IMR-90 (cell line): ENCODE data around the gene TMEM209. TPM values are rescaled to one million over a fixed set of nuclear protein-coding genes. Genes with fewer than 3 reads are reported as not detected.

Experiments used
- ATAC-seq: fragments of 200-7000 bp; cut with Tn5 transposase; 2 replicates; pipeline ENCODE4 v1.9.1; 2020; ENCODE audit warnings: low read depth, mild to moderate bottlenecking, moderate library complexity
- BruUV-seq: library from RNA; stranded (reverse); fragments of 400-500 nt; replicated peaks from 2 replicates; lab custom pipeline; 2021; lab: Mats Ljungman, UMichigan
- CTCF ChIA-PET: fragments of 300-600 bp; formaldehyde crosslinking; extraction: SDS; loops from one replicate; lab custom pipeline; 2021; ENCODE audit warnings: antibody characterized with exemption; lab: Yijun Ruan, JAX
- POLR2A ChIA-PET: fragments of 300-600 bp; sonication (Branson Sonifier 250); formaldehyde crosslinking; loops from one replicate; lab custom pipeline; 2022; ENCODE audit warnings: antibody characterized with exemption; ENCODE audit not compliant: unreplicated experiment; lab: Charles Lee
- DNase-seq: peaks from one replicate; pipeline ENCODE4 v3.0.0; 2013
- H2AFZ ChIP-seq: replicated peaks from 2 replicates; pipeline ENCODE3; 2013; ENCODE audit warnings: low read length, mild to moderate bottlenecking; ENCODE audit not compliant: poor library complexity
- H2AK5ac ChIP-seq: 2 replicates; pipeline ENCODE4 v1.6.1; 2013; ENCODE audit warnings: low read depth, low read length, inconsistent platforms
- H2AK9ac ChIP-seq: replicated peaks from 2 replicates; pipeline ENCODE3; 2013; ENCODE audit warnings: mild to moderate bottlenecking, low read depth, low read length, moderate library complexity; ENCODE audit not compliant: poor library complexity
- H2BK120ac ChIP-seq: 2 replicates; pipeline ENCODE4 v1.6.1; 2013; ENCODE audit warnings: low read depth, low read length, inconsistent platforms
- H2BK15ac ChIP-seq: 3 replicates; pipeline ENCODE4 v1.6.1; 2013; ENCODE audit warnings: low read depth, low read length, inconsistent platforms
- H2BK20ac ChIP-seq: 2 replicates; pipeline ENCODE4 v1.6.1; 2013; ENCODE audit warnings: low read depth, mild to moderate bottlenecking, inconsistent platforms, low read length, moderate library complexity
- H2BK5ac ChIP-seq: 2 replicates; pipeline ENCODE4 v1.6.1; 2013; ENCODE audit warnings: mild to moderate bottlenecking, low read depth, low read length, inconsistent platforms; ENCODE audit not compliant: poor library complexity, severe bottlenecking
- H3K14ac ChIP-seq: replicated peaks from 2 replicates; pipeline ENCODE4 v1.6.1; 2013; ENCODE audit warnings: low read depth, low read length, inconsistent platforms
- H3K18ac ChIP-seq: 2 replicates; pipeline ENCODE4 v1.6.1; 2013; ENCODE audit warnings: low read depth, low read length, control low read depth
- H3K23ac ChIP-seq: 2 replicates; pipeline ENCODE4 v1.6.1; 2013; ENCODE audit warnings: low read depth, low read length, inconsistent platforms
- H3K27ac ChIP-seq: 2 replicates; pipeline ENCODE4 v1.5.1; 2013; ENCODE audit warnings: mild to moderate bottlenecking, control low read depth, low read length; ENCODE audit not compliant: insufficient read depth
- H3K27me3 ChIP-seq: 2 replicates; pipeline ENCODE4 v1.6.1; 2013; ENCODE audit warnings: low read length; ENCODE audit not compliant: control insufficient read depth, insufficient read depth
- H3K36me3 ChIP-seq: 2 replicates; pipeline ENCODE4 v1.6.1; 2013; ENCODE audit warnings: low read length, mixed read lengths; ENCODE audit not compliant: control insufficient read depth, insufficient read depth
- H3K4ac ChIP-seq: 2 replicates; pipeline ENCODE4 v1.6.1; 2013; ENCODE audit warnings: low read depth, low read length, inconsistent platforms
- H3K4me1 ChIP-seq: 2 replicates; pipeline ENCODE4 v1.6.1; 2013; ENCODE audit warnings: low read length, mixed read lengths; ENCODE audit not compliant: control insufficient read depth, insufficient read depth
- H3K4me2 ChIP-seq: 2 replicates; pipeline ENCODE4 v1.6.1; 2013; ENCODE audit warnings: low read depth, mild to moderate bottlenecking, control low read depth, low read length, moderate library complexity
- H3K4me3 ChIP-seq: 2 replicates; pipeline ENCODE4 v1.5.1; 2013; ENCODE audit warnings: low read depth, mild to moderate bottlenecking, control low read depth, low read length, moderate library complexity; ENCODE audit not compliant: insufficient read depth
- H3K56ac ChIP-seq: 2 replicates; pipeline ENCODE4 v1.6.1; 2013; ENCODE audit warnings: low read length, inconsistent platforms; ENCODE audit not compliant: insufficient read depth; ENCODE audit errors: extremely low read depth
- H3K79me1 ChIP-seq, 2 experiments: 2 replicates each; pipeline ENCODE4 v1.6.1; 2013; ENCODE audit warnings: low read length in 2 of 2, inconsistent platforms in 1 of 2, low read depth in 1 of 2
- H3K9ac ChIP-seq: 2 replicates; pipeline ENCODE4 v1.6.1; 2013; ENCODE audit warnings: low read depth, low read length, control low read depth
- H3K9me1 ChIP-seq: 2 replicates; pipeline ENCODE4 v1.6.1; 2013; ENCODE audit warnings: low read length, inconsistent platforms; ENCODE audit not compliant: insufficient read depth
- H3K9me3 ChIP-seq: 2 replicates; pipeline ENCODE4 v1.6.1; 2013; ENCODE audit warnings: low read length; ENCODE audit not compliant: control insufficient read depth, insufficient read depth
- H4K20me1 ChIP-seq: 2 replicates; pipeline ENCODE4 v1.6.1; 2013; ENCODE audit warnings: low read length, inconsistent platforms; ENCODE audit not compliant: insufficient read depth
- H4K5ac ChIP-seq: 2 replicates; pipeline ENCODE4 v1.6.1; 2013; ENCODE audit warnings: mild to moderate bottlenecking, low read depth, low read length, control low read depth
- H4K8ac ChIP-seq, 2 experiments: 2 replicates each; pipeline ENCODE4 v1.6.1; 2013; ENCODE audit warnings: low read depth in 2 of 2, low read length in 2 of 2, control low read depth in 1 of 2, inconsistent platforms in 1 of 2
- H4K91ac ChIP-seq: 2 replicates; pipeline ENCODE4 v1.6.1; 2013; ENCODE audit warnings: low read depth, low read length, inconsistent platforms; ENCODE audit not compliant: insufficient read depth
- CHD1 ChIP-seq: IDR thresholded peaks from 2 replicates; pipeline ENCODE4 v1.6.1; 2012; ENCODE audit warnings: low read depth, low read length, improper control_type of control experiment
- NFE2L2 ChIP-seq: fragments of 150-350 bp; IDR thresholded peaks from 2 replicates; pipeline ENCODE4 v1.6.1; 2016; ENCODE audit warnings: low read depth, mild to moderate bottlenecking, low read length
- POLR2A ChIP-seq: IDR thresholded peaks from 2 replicates; pipeline ENCODE4 v1.6.1; 2012; ENCODE audit warnings: mild to moderate bottlenecking, low read depth, low read length
- WGBS, 2 experiments: methylation state at CpG; one replicate each; pipeline versions ENCODE4 v1.1.5 to v1.1.7; 2013; ENCODE audit warnings: missing lambda C conversion rate in 2 of 2; ENCODE audit not compliant: insufficient read length in 1 of 2; ENCODE audit errors: extremely low coverage in 2 of 2; 5-methylcytosine and 5-hydroxymethylcytosine counted together
- dilution Hi-C: fragments of 300-500 bp; cut with HindIII; formaldehyde crosslinking; loops from one replicate; pipeline ENCODE4 v1.14.3; 2018; ENCODE audit warnings: low sequenced_read_pairs; ENCODE audit not compliant: unreplicated experiment
- in situ Hi-C: fragments of 300-500 bp; cut with MboI; formaldehyde crosslinking; loops from 3 replicates; pipeline ENCODE4 v1.14.3; 2019; ENCODE audit warnings: low sequenced_read_pairs, inconsistent platforms, mixed read lengths
- intact Hi-C: fragments of 100-400 bp; cut with micrococcal nuclease; formaldehyde crosslinking; loops from 2 replicates; pipeline ENCODE4 v1.10.0; 2022
- polyA plus RNA-seq, 3 experiments: library from polyadenylated mRNA; depleted of rRNA; stranded (reverse); fragments of >200 nt; gene quantifications; 2 replicates each; pipeline ENCODE4 v1.2.3, GENCODE V29; 2012; ENCODE audit warnings: low replicate concordance in 1 of 3
- total RNA-seq: library from RNA; depleted of rRNA; stranded (reverse); fragments of >200 nt; gene quantifications from 2 replicates; pipeline ENCODE4 v1.2.3, GENCODE V29; 2012

TMEM209 gene
- total and polyA plus RNA-seq, 2 of the 4 experiments (the other 2 are of a cell fraction), result 8.0 to 11.3 TPM

DNA sequence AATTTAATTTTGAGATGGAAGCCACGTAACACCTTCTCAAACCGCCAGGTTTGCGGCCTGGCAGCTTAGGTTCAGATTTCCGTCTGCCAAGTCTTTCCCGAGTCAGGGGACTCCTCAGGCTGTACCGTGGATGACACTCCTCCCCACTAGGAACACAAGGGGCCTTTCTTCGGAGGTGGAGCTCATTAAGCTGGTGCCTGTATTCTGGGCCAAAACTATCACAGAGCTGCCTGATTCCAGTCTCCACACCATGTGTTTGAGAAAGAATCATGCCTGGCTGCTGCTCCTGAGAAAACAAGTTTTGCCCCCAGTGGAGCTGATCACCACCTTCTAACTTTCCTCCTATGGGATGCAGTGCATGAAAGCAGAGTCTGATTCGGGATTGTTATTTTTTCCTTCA lies 44.8 kb downstream of the TMEM209 start:
- no peaks in the 10 kb centered on the region for H3K9me1 ChIP-seq
- peaks cover 3% of the 10 kb centered on the region; the same call in 1 of the 2 replicates for H3K9me3 ChIP-seq
- H3K14ac ChIP-seq, result no peak overlapping the region
- dilution Hi-C loops (no loop called here), intact Hi-C loops (no loop called here), in situ Hi-C loops (no loop called here)
- no peaks in the 10 kb centered on the region for H3K4me1 ChIP-seq
- H2BK120ac ChIP-seq, result no peak overlapping the region
- CTCF ChIA-PET, result interaction anchor here (0.6 kb wide), 1 partner anchor 64 kb away, joined by 3 read pairs; no protein-coding TSS in a partner anchor
- no peak overlapping the region for H2BK5ac ChIP-seq
- no peak overlapping the region for H3K4me3 ChIP-seq
- TF ChIP-seq CHD1, result no peak
- no peak for TF ChIP-seq POLR2A
- TF ChIP-seq NFE2L2, result no peak
- no peaks in the 10 kb centered on the region for H4K20me1 ChIP-seq
- no peak overlapping the region for H2AK9ac ChIP-seq
- H3K9ac ChIP-seq, result no peak overlapping the region
- DNase-seq, result no peak
- H4K91ac ChIP-seq, result no peak overlapping the region
- H3K79me1 ChIP-seq, result no peaks in the 10 kb centered on the region
- no TSS peak for BruUV-seq
- H3K18ac ChIP-seq, result no peak overlapping the region
- H2AK5ac ChIP-seq, result no peak overlapping the region
- no peak overlapping the region for H3K27ac ChIP-seq
- no peak overlapping the region for H3K4ac ChIP-seq
- peaks cover 13% of the 10 kb centered on the region for H3K36me3 ChIP-seq
- no peak overlapping the region for H3K56ac ChIP-seq
- no peak overlapping the region for H3K4me2 ChIP-seq
- no peak overlapping the region for H4K8ac ChIP-seq
- 99% methylated on average over 6 of the region's 8 CpGs; no CpG with 5 or more reads in 1 of the 2 experiments for WGBS, 2 experiments
- H3K23ac ChIP-seq, result no peak overlapping the region
- H2AFZ ChIP-seq, result no peak overlapping the region
- H2BK15ac ChIP-seq, result no peak overlapping the region
- H4K5ac ChIP-seq, result no peak overlapping the region
- no peaks in the 10 kb centered on the region for H3K27me3 ChIP-seq
- POLR2A ChIA-PET, result no interaction called here
- no peak overlapping the region for H2BK20ac ChIP-seq
- ATAC-seq, result no peak
